ENCODE data around the gene UVRAG.
"Not testable (repeated sequence)": the region's sequence is repeated elsewhere in the genome, so short reads cannot be mapped to it uniquely, and the experiment has no call there.

DNA sequence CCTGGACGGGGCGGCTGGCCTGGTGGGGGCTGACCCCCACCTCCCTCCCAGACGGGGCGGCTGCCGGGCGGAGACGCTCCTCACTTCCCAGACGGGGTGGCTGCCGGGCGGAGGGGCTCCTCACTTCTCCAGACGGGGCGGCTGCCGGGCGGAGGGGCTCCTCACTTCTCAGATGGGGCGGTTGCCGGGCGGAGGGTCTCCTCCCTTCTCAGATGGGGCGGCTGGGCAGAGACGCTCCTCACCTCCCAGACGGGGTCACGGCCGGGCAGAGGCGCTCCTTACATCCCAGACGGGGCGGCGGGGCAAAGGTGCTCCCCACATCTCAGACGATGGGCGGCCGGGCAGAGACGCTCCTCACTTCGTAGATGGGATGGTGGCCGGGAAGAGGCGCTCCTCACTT is 62.9 kb downstream of the UVRAG start:
- TF ChIP-seq, protein P1, sequence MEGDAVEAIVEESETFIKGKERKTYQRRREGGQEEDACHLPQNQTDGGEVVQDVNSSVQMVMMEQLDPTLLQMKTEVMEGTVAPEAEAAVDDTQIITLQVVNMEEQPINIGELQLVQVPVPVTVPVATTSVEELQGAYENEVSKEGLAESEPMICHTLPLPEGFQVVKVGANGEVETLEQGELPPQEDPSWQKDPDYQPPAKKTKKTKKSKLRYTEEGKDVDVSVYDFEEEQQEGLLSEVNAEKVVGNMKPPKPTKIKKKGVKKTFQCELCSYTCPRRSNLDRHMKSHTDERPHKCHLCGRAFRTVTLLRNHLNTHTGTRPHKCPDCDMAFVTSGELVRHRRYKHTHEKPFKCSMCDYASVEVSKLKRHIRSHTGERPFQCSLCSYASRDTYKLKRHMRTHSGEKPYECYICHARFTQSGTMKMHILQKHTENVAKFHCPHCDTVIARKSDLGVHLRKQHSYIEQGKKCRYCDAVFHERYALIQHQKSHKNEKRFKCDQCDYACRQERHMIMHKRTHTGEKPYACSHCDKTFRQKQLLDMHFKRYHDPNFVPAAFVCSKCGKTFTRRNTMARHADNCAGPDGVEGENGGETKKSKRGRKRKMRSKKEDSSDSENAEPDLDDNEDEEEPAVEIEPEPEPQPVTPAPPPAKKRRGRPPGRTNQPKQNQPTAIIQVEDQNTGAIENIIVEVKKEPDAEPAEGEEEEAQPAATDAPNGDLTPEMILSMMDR (IDR thresholded peaks at IDR 0.05): not testable (repeated sequence)
- TF ChIP-seq POLR2A (IDR thresholded peaks at IDR 0.05): not testable (repeated sequence)

Data from stomach (tissue), 4 donors.